Activated T-helper 17 cell treated with anti-CD3 and anti-CD28 coated beads, Interleukin-2, amount 50 U/mL, for 72 hours (primary cell): ENCODE measurements around the gene TAF12. TPM values are rescaled to one million over a fixed set of nuclear protein-coding genes. Genes with fewer than 3 reads are reported as not detected.
"Not testable (repeated sequence)": the region's sequence is repeated elsewhere in the genome, so short reads cannot be mapped to it uniquely, and the experiment has no call there.

Source experiments
- ATAC-seq: fragments of 150-1000 bp; cut with Tn5 transposase; replicated peaks from 2 replicates; pipeline ENCODE4 v1.10.0; 2021; ENCODE audit warnings: mild to moderate bottlenecking, moderate library complexity
- H3K27ac Mint-ChIP-seq: one replicate; pipeline ENCODE4 v1.8.0; 2022; ENCODE audit warnings: mixed read lengths
- H3K27me3 Mint-ChIP-seq: one replicate; pipeline ENCODE4 v1.8.0; 2022; ENCODE audit warnings: mixed read lengths
- H3K36me3 Mint-ChIP-seq: one replicate; pipeline ENCODE4 v1.8.0; 2022; ENCODE audit warnings: low read depth, mild to moderate bottlenecking, mixed read lengths
- H3K4me1 Mint-ChIP-seq: one replicate; pipeline ENCODE4 v1.8.0; 2022; ENCODE audit warnings: mixed read lengths
- H3K4me3 Mint-ChIP-seq: one replicate; pipeline ENCODE4 v1.8.0; 2022; ENCODE audit warnings: mild to moderate bottlenecking, mixed read lengths
- H3K9me3 Mint-ChIP-seq: one replicate; pipeline ENCODE4 v1.8.0; 2022; ENCODE audit warnings: mixed read lengths
- total RNA-seq, 2 donors: library from RNA; stranded (reverse); gene quantifications; one replicate each; pipeline ENCODE4 v1.2.3, GENCODE V29; 2022

The TAF12 gene
- total RNA-seq, 2 donors from 2014 or later: 15.0 to 28.4 TPM

DNA sequence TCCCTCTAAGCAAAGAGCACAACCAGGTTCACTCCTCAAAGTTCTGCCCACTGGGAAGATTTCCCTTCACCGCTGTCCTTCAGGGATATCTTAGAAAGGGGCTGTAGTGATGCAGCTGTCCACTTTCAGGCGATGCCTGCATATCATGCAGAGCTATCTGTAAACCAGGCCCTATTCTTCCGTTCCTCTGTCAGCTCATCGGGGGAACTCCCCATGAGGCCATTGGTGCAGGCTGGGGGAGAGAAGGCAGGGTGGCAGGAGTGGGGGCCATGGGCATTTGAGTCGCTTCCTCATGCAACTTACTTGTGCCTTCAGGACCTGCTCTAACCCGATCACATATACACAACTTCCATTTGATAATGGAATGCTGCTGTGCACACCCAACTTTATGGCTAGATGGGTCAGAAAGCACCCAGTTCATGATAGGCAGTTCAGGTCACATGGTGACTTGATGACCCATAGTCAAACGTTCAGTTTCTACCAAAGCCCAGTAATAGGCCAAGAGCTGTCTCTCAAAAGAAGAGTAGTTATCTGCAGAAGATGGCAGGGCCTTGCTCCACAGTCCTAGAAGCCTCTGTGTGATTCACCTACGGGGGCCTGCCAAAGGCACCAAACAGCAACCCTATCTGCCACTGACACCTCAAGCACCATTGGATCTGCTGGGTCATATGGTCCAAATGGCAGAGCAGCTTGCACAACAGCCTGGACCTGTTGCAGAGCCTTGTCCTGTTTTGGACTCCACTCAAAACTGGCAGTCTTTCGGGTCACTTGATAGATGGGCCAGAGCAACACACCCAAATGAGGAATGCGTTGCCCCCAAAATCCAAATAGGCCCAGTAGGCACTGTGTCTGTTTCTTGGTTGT lies 12.8 kb upstream of the TAF12 start:
- not testable (repeated sequence) for H3K27ac Mint-ChIP-seq, H3K4me3 Mint-ChIP-seq, H3K4me1 Mint-ChIP-seq, ATAC-seq, H3K9me3 Mint-ChIP-seq, H3K36me3 Mint-ChIP-seq, H3K27me3 Mint-ChIP-seq

DNA sequence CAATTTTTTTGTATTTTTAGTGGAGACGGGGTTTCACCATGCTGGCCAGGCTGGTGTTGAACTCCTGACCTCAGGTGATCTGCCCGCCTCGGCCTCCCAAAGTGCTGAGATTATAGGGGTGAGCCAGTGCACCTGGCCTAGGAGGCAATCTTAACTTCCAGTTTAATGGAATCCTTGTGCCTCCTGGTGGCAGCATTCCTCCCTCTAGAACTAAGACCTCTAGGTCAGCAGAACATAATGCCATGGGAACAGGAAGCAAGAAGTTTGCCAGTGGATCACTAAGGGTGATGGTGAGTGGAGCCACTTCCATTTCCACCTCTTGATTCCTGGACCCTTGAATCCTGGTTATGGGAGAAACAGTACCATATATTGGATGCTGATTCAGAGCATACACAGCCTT lies 11.0 kb upstream of the TAF12 start:
- H3K4me1 Mint-ChIP-seq: not testable (repeated sequence)

DNA sequence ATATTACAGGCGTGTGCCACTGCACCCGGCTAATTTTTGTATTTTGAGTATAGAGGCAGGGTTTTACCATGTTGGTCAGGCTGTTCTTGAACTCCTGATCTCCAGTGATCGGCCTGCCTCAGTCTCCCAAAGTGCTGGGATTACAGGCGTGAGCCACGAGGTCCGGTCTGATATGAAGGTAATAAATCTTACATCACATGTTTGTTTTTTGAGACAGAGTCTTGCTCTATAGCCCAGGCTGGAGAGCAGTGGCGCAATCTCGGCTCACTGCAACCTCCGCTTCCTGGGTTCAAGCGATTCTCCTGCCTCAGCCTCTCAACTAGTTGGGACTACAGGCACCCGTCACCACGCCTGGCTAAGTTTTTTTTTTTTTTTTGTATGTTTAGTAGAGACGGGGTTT lies 10.2 kb upstream of the TAF12 start:
- H3K9me3 Mint-ChIP-seq, H3K27me3 Mint-ChIP-seq, H3K4me1 Mint-ChIP-seq, ATAC-seq, H3K36me3 Mint-ChIP-seq, H3K4me3 Mint-ChIP-seq, H3K27ac Mint-ChIP-seq: not testable (repeated sequence)

More for the DNA sequence above, 11.0 kb upstream of the TAF12 start:
- not testable (repeated sequence) for H3K9me3 Mint-ChIP-seq, H3K27ac Mint-ChIP-seq, H3K4me3 Mint-ChIP-seq, H3K27me3 Mint-ChIP-seq, ATAC-seq, H3K36me3 Mint-ChIP-seq

DNA sequence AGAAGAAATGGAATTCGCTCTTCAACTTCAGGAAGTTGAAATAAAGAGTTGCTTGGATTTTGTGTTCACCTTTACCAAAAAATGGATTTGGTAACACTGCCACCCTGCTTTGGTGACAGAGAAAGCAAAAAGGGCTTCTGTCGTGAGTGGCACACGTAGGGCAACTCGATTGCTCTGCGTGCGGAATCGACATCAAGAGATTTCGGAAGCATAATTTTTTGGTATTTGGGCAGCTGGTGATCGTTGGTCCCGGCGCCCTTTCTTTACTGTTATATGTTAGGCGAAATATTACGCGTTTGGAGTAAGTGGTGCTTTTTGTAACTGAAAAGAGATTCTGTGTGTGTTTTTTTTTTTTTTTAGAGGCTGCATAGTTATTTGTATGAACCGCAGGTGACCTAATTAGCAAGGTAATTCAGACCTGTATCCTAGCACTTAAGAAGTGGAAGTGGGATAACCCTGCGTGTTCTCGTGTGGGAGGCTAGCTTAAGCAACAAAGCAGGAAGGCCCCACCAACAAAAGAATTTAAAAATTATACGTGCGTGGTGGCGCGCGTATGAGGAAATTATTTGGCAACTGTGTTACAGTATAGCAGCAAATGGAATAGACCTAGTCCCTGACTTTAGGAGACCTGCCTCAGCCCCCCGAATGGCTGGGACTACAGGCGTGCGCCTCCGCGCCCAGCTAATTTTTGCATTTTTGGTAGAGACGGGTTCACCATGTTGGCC lies 5.8 kb upstream of the TAF12 start, which contains the start of gene RNU11:
Gene RNU11, plus strand, starts transcription at position 127 of the 725 bp plus-strand sequence.
- Mint-ChIP-seq H3K9me3 (no peaks in the 10 kb centered on the region), H3K36me3 (peaks cover 19% of the 10 kb centered on the region), H3K4me1 (peaks cover 21% of the 10 kb centered on the region), H3K4me3 (peak within 1 kb of the TSS; percentile 95), H3K27ac (peak within 1 kb of the TSS; percentile 100), H3K27me3 (no peaks in the 10 kb centered on the region)
- ATAC-seq: peak; percentile 79

DNA sequence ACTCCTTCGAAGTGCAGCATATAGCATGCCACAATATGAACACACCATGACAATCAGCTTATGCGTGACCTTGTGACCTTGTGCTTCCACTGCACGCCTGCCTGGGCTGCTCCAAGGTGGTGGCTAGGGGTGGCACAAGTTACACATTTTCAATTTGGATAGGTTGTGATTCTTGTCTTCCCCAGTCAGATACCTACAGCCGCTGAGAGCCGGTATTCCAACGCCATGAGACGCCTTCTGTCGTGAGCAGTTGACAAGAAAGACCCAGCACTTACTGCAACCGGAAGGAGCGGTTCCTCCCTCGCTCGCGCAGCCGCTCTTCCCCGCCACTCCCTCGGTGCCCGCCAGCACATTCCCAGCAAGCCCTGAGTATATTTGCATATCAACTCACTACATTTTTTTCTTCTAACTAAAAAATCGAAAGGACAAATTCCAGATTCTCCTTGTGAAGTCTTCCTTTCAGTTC lies 5.2 kb upstream of the TAF12 start:
- no peaks in the 10 kb centered on the region for H3K27me3 Mint-ChIP-seq
- H3K36me3 Mint-ChIP-seq: peaks cover 23% of the 10 kb centered on the region
- H3K27ac Mint-ChIP-seq: peak overlapping the region; percentile 100
- peak overlapping the region; percentile 95 for H3K4me3 Mint-ChIP-seq
- H3K9me3 Mint-ChIP-seq: no peaks in the 10 kb centered on the region
- peaks cover 21% of the 10 kb centered on the region for H3K4me1 Mint-ChIP-seq
- peak; percentile 85 for ATAC-seq

DNA sequence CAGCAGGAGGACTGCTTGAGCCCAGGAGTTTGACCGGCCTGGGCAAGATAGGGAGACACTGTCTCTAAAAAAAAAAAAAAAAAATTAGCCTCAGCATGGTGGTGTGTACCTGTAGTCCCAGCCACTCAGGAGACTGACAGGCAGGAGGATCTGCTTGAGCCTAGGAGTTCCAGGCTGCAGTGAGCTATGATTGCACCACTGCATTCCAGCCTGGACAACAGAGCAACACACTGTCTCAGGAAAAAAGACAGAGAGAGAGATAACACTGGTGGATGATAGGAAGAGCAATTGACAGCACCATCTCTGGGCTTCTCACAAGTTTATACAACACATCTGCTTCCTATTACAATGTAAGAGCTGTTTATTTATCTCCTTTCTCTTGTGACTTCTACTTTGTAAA lies 3.2 kb upstream of the TAF12 start:
- H3K27me3 Mint-ChIP-seq: no peaks in the 10 kb centered on the region
- H3K9me3 Mint-ChIP-seq: no peaks in the 10 kb centered on the region
- H3K4me1 Mint-ChIP-seq: peaks cover 30% of the 10 kb centered on the region
- H3K36me3 Mint-ChIP-seq: peaks cover 30% of the 10 kb centered on the region
- ATAC-seq: no peak
- no peak overlapping the region for H3K27ac Mint-ChIP-seq
- H3K4me3 Mint-ChIP-seq: peak overlapping the region; percentile 20

DNA sequence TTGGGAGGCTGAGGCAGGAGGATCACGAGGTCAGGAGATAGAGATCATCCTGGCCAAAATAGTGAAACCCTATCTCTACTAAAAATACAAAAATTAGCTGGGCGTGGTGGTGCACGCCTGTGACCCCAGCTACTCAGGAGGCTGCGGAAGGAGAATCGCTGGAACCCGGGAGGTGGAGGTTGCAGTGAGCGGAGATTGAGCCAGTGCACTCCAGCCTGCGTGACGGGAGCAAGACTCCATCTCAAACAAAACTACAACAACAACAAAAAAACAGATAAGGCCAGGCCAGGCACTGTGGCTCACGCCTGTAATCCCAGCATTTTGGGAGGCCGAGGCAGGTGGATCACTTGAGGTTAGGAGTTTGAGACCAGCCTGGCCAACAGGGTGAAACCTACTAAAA lies 2.5 kb upstream of the TAF12 start:
- H3K27ac Mint-ChIP-seq, ATAC-seq, H3K27me3 Mint-ChIP-seq, H3K9me3 Mint-ChIP-seq, H3K4me3 Mint-ChIP-seq: not testable (repeated sequence)
- Mint-ChIP-seq H3K4me1 (peaks cover 30% of the 10 kb centered on the region), H3K36me3 (peaks cover 34% of the 10 kb centered on the region)

DNA sequence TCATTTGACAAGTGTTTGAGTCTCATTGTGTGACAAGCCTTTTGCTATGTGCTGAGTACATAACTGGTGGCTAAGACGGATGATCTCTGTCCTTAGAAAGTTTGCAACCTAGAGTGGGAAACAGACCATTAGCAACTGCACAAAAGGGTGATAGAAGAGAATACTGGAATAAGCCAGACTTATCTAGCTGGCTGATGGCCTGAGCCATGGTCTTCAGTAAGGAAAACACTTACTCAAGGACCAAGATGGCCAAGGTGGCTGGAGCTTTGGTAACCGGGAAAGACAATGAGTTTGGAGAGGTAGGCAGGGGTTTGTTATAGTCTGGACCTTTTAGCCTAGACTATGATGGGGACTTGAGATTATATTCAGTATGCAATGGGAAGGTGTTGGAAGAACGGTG lies 1.6 kb upstream of the TAF12 start:
- Mint-ChIP-seq H3K36me3 (peaks cover 41% of the 10 kb centered on the region), H3K4me1 (peaks cover 34% of the 10 kb centered on the region), H3K27ac (peak overlapping the region; percentile 100), H3K27me3 (no peaks in the 10 kb centered on the region), H3K9me3 (no peaks in the 10 kb centered on the region), H3K4me3 (peak overlapping the region; percentile 100)
- no peak for ATAC-seq

DNA sequence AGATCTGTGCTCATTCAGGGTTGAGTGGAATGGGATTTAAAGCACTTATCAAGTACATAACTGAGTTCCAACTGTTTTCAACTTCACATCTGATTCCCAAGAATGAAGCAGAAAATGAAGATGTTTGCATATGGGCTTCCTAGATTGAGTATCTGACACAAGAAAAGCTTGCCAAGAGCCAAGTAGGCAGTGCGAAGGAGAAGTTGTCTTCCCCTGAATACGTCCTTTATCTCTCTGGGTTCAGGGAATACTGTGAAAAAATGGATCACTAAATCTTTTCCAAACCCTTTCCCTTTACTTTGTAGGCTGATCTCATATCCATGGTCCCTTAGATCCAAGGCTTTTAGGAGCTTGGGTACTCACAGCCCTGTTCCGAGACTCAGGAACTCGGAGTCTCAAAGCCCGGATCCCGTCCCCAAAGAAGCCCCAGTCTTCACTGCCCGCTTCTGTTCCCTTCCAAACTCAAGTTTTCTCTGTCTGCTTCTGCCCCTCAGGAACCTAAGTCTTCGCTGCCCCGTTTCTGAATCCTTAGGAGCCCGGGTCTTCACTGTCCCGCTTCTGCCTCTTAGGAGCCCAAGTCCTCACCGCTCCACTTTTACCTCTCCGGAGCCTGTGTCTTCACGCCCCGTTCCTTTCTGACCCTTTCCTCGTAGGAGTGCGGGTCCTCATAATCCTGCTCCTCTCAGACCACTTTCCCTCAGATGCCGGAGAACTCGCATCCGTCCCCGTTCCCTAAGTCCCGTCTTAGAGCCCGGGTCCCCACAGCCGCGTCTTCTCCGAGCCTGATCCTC lies 616 bp downstream of the TAF12 start:
- Mint-ChIP-seq H3K4me3 (peak overlapping the region; percentile 100), H3K9me3 (no peaks in the 10 kb centered on the region), H3K27ac (peak overlapping the region; percentile 100), H3K36me3 (peaks cover 27% of the 10 kb centered on the region), H3K27me3 (no peaks in the 10 kb centered on the region), H3K4me1 (peaks cover 23% of the 10 kb centered on the region)
- peak; percentile 33 for ATAC-seq

DNA sequence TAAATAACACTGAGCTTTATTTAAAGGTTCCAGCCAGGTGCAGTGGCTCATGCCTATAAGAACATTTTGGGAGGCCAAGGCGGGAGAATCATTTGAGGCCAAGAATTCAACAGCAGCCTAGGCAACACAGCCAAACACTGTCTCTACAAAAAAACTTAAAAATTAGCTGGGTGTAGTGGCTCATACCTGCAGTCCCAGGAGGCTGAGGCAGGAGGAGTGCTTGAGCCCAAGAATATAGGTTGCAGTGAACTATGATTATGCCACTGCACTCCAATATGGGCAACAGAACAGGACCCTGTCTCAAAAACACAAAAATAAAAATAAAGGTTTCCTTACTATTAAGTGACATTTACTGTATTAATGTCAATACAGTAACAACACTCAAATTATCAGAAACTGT lies 2.1 kb downstream of the TAF12 start:
- no peaks in the 10 kb centered on the region for H3K27me3 Mint-ChIP-seq
- H3K9me3 Mint-ChIP-seq: no peaks in the 10 kb centered on the region
- peak overlapping the region; percentile 100 for H3K4me3 Mint-ChIP-seq
- no peak overlapping the region for H3K27ac Mint-ChIP-seq
- peaks cover 36% of the 10 kb centered on the region for H3K36me3 Mint-ChIP-seq
- peaks cover 29% of the 10 kb centered on the region for H3K4me1 Mint-ChIP-seq
- ATAC-seq: no peak

DNA sequence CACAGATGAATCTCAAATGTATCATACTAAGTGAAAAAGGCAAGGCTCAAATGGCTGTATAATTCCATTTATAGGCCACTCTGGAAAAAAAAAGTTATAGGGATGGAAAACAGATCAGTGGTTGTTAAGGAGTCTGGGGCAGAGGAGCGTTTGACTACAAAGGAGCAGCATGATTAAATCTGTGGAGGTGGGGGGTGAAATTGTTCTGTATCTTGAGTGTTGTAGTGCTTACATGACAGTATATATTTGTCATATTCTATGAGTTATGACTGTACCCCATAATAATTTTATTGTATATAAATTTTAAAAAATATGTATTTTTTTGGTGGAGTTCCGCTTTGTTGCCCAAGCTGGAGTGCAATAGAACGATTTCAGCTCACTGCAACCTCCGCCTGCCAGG lies 10.3 kb downstream of the TAF12 start:
- Mint-ChIP-seq H3K36me3 (peaks cover 15% of the 10 kb centered on the region), H3K27ac (no peak overlapping the region), H3K4me1 (peaks cover 6% of the 10 kb centered on the region)

DNA sequence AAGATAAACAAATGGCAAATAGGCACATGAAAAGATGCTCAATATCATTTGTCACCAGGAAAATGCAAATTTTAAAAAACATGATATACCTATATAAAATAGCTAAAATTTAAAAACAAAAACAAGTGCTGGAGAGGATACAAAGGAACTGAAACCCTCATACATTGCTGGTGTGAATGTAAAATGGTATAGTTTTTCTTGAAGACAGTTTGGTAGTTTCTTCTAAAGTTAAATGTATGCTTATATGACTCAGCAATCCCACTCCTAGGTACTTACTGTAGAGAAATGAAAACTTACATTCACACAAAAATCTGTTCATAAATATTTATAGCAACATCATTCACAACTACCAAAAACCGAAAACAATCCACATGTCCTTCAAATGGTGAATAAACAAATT lies 11.2 kb downstream of the TAF12 start:
- peaks cover 15% of the 10 kb centered on the region for H3K36me3 Mint-ChIP-seq

More for the DNA sequence above, 10.3 kb downstream of the TAF12 start:
- no peaks in the 10 kb centered on the region for H3K27me3 Mint-ChIP-seq
- H3K9me3 Mint-ChIP-seq: no peaks in the 10 kb centered on the region
- no peak overlapping the region for H3K4me3 Mint-ChIP-seq
- ATAC-seq: no peak

DNA sequence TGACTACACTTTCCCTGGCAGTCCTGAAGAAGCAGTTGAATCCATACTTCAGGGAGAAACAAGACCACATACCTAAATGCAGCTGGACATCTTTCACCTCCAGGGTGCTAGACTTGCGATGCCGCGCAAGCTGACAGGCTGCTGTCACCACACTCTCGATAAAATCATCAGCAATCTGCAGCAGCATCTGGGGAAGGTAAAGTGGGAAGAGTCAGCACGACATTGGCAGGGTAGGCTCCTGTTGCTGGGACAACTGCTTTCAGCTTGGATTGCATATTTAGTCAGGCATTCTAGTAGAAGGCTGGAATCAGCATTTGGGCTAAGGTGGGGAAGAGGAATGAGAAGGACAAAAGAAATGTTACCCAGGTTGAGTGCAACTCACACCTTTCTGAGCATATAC lies 29.7 kb downstream of the TAF12 start:
- H3K4me1 Mint-ChIP-seq: no peaks in the 10 kb centered on the region
- no peak for ATAC-seq
- no peaks in the 10 kb centered on the region for H3K9me3 Mint-ChIP-seq
- no peak overlapping the region for H3K27ac Mint-ChIP-seq
- peaks cover 79% of the 10 kb centered on the region for H3K36me3 Mint-ChIP-seq
- H3K4me3 Mint-ChIP-seq: no peak overlapping the region
- no peaks in the 10 kb centered on the region for H3K27me3 Mint-ChIP-seq

More for the DNA sequence above, 11.2 kb downstream of the TAF12 start:
- Mint-ChIP-seq H3K27ac (no peak overlapping the region), H3K9me3 (no peaks in the 10 kb centered on the region), H3K4me3 (no peak overlapping the region), H3K27me3 (no peaks in the 10 kb centered on the region), H3K4me1 (peaks cover 6% of the 10 kb centered on the region)
- ATAC-seq: no peak

DNA sequence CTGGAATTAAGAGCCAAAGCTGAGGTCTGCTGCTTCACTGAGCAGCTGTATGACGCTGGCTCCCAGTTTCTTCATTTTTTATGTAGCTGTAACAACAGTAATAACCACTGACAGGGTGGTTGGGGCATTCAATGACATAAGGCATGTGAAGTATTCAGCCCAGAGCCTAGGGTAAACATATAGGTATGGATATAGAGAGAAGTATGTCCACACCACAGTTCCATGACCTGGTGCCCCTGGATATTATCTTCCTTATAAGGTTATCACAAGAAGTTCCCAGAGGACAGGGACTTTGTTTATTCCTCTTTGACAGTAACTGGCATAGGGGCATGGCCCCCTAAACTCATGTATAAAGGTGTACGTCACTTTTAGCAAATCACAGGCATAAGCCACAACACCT lies 36.1 kb downstream of the TAF12 start:
- ATAC-seq: no peak
- no peak overlapping the region for H3K27ac Mint-ChIP-seq

More for the DNA sequence above, 36.1 kb downstream of the TAF12 start:
- Mint-ChIP-seq H3K4me3 (no peak overlapping the region), H3K4me1 (no peaks in the 10 kb centered on the region), H3K36me3 (peaks cover 79% of the 10 kb centered on the region), H3K27me3 (no peaks in the 10 kb centered on the region), H3K9me3 (no peaks in the 10 kb centered on the region)
